ENCODE data around the gene WNT7B. TPM values are rescaled to one million over a fixed set of nuclear protein-coding genes. Genes with fewer than 3 reads are reported as not detected.

The WNT7B gene
- total and polyA plus RNA-seq, 2 of the 8 experiments (the other 6 are each of a cell fraction or from before 2014, with no cell fraction given): 0.14 to 0.24 TPM

DNA sequence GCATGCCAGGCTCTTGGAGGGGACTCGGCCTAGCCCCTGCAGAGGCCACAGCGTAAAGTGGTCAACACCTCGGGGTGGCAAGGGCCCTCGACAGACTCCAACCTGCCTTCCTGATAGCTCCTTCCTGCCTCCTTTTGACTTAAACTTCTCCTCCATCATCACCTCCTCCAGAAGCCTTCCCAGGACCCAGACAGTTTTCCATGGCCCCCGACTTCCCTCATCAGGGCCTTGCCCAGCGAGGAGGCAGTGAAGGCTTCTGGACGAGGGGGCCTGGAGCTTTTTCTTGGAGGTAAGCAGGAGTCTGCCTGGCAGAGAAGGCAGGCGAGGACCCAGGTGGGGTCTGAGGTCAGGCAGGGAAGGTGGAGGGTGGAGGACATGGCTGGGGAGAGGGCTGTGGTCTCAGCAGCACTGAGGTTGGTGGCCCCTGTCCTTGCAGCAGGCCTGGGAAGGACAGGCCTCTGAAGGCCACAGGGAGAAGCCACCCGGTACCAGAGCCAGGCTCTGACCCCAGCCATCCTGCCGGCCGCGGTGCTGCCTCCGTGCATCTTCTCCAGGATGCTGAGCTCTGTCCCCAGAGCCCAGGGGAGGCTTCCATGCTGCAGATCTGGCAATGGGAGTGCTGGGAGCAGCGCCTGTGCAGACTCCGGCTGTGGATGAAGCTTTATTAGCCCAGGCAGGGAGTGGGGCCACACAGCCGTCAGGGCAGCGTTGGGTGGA is 81.4 kb downstream of the WNT7B start:
- no peak for DNase-seq (ENCODE audit: low read depth in 1 of 2, low spot score in 2 of 2)
- H2BK15ac ChIP-seq (ENCODE audit: low read length): peak overlapping the region; percentile 36; the same call in 1 of the 2 replicates
- POLR2A ChIA-PET (ENCODE audit: partially characterized antibody): interaction anchor here (1.0 to 2.0 kb wide), 2 partner anchors 10 to 64 kb away, joined by 3 to 5 read pairs; no protein-coding TSS in a partner anchor
- peaks cover 0 to 20% (median 13%) of the 10 kb centered on the region in 4 experiments; a peak in 6 of 7 replicates for H3K4me1 ChIP-seq (replicated peaks in 1 of 4; ENCODE audit: control insufficient read depth in 3 of 4, insufficient read depth in 4 of 4, low read length in 3 of 4)
- peak overlapping the region; percentile 68; the same call in 1 of the 2 replicates for H3K18ac ChIP-seq (ENCODE audit: extremely low read depth, low read length)
- H2BK120ac ChIP-seq (replicated peaks; ENCODE audit: low read depth, low read length): peak overlapping the region; percentile 18
- no peaks in the 10 kb centered on the region; the same call in 1 of the 2 replicates for H3K23me2 ChIP-seq (ENCODE audit: low read depth, low read length)
- H3K56ac ChIP-seq (replicated peaks; ENCODE audit: insufficient read length, low read depth, low read length): peak overlapping the region; percentile 1
- H3K79me2 ChIP-seq (ENCODE audit: control insufficient read depth in 1 of 2, insufficient read depth in 2 of 2, low read length in 2 of 2): no peaks in the 10 kb centered on the region
- no peak overlapping the region for H3K27ac ChIP-seq (ENCODE audit: low read depth, low read length)
- H3K4me3 ChIP-seq (ENCODE audit: extremely low read depth in 1 of 4, insufficient read depth in 2 of 4, low read depth in 3 of 4, low read length in 4 of 4): no peak overlapping the region
- H4K91ac ChIP-seq (replicated peaks; ENCODE audit: insufficient read length, low read length): peak overlapping the region; percentile 96
- WGBS, 2 experiments (ENCODE audit: extremely low coverage in 1 of 2, insufficient coverage in 1 of 2, insufficient read length in 1 of 2, insufficient replicate concordance in 2 of 2, low coverage in 1 of 2, low lambda C conversion rate in 2 of 2, missing lambda C conversion rate in 1 of 2): 94% methylated on average over 15 of the region's 17 CpGs; no CpG with 5 or more reads in 1 of the 2 experiments
- H4K20me1 ChIP-seq (replicated peaks in 1 of 2; ENCODE audit: control insufficient read depth in 1 of 2, insufficient read depth in 2 of 2, low read length in 2 of 2): peaks cover 0 to 2% of the 10 kb centered on the region in 2 experiments
- peaks cover 0 to 5% (median under 1%) of the 10 kb centered on the region in 4 experiments; a peak in 3 of 7 replicates for H3K27me3 ChIP-seq (replicated peaks in 1 of 4; ENCODE audit: control insufficient read depth in 3 of 4, extremely low read depth in 1 of 4, insufficient read depth in 3 of 4, low read length in 3 of 4)
- H2BK5ac ChIP-seq (ENCODE audit: low read depth, low read length): peak overlapping the region; percentile 6; the same call in 1 of the 2 replicates
- no peak overlapping the region; a peak in 1 of 7 replicates for H3K9ac ChIP-seq (replicated peaks in 1 of 4; ENCODE audit: extremely low read depth in 1 of 4, low read depth in 3 of 4, low read length in 3 of 4)
- no peak for TF ChIP-seq HDAC2 (IDR thresholded peaks at IDR 0.05; ENCODE audit: borderline replicate concordance in 1 of 2, low read depth in 2 of 2, low read length in 2 of 2)
- TF ChIP-seq TEAD4 (IDR thresholded peaks at IDR 0.05; ENCODE audit: low read depth, low read length): no peak
- no peak for TF ChIP-seq TBP (IDR thresholded peaks at IDR 0.05; ENCODE audit: low read depth, low read length)
- no peak overlapping the region; the same call in 1 of the 2 replicates for H4K8ac ChIP-seq (ENCODE audit: extremely low read depth, insufficient read depth, low read length)
- H2BK20ac ChIP-seq (ENCODE audit: low read length): peak overlapping the region; percentile 29
- H3K79me1 ChIP-seq (ENCODE audit: low read depth, low read length): no peaks in the 10 kb centered on the region
- no peak overlapping the region for H3K14ac ChIP-seq (ENCODE audit: insufficient read length)
- H3K4me2 ChIP-seq (ENCODE audit: insufficient read depth in 1 of 2, low read depth in 2 of 2, low read length in 2 of 2): 0 out of 4 replicates have a peak overlapping the region, but pooled peaks of 1 of the 2 experiments have one; percentile 38
- H4K5ac ChIP-seq (ENCODE audit: insufficient read length, low read depth, low read length): no peak overlapping the region
- no peak overlapping the region for H2AFZ ChIP-seq (ENCODE audit: low read length)
- CTCF ChIA-PET (ENCODE audit: partially characterized antibody): interaction anchor here (0.7 to 6.6 kb wide), 10 partner anchors 11 to 250 kb away, joined by 3 to 39 read pairs (median 4); no protein-coding TSS in a partner anchor
- no peak overlapping the region for H3K23ac ChIP-seq (ENCODE audit: insufficient read length)
- H2AK5ac ChIP-seq (ENCODE audit: low read depth, low read length): peak overlapping the region; percentile 45; the same call in 1 of the 2 replicates
- H3K36me3 ChIP-seq (ENCODE audit: control insufficient read depth in 2 of 4, insufficient read depth in 4 of 4, low read length in 3 of 4): no peaks in the 10 kb centered on the region
- no peaks in the 10 kb centered on the region for H3K9me3 ChIP-seq (ENCODE audit: insufficient read depth in 2 of 2, low read depth in 1 of 2, low read length in 1 of 2)
- FAIRE-seq: no peak
- H2BK12ac ChIP-seq (ENCODE audit: low read depth, low read length): peak overlapping the region; percentile 53; the same call in 1 of the 2 replicates
- peak overlapping the region; percentile 75 for H3K4ac ChIP-seq (replicated peaks; ENCODE audit: insufficient read length, low read depth, low read length)
